Loucy (cell line): ENCODE results near the gene MYL7.
A peak's percentile ranks its signal among the peaks of the same experiment; 100 is the strongest.

Experiments
- H2AFZ ChIP-seq: fragments of 200-600 bp; sonication (generic); 2 replicates; pipeline ENCODE4 v1.6.0; 2016; ENCODE audit warnings: antibody characterized with exemption, mild to moderate bottlenecking, low read length, moderate library complexity
- H3F3A ChIP-seq: fragments of 200-600 bp; 2 replicates; pipeline ENCODE4 v1.6.0; 2016; ENCODE audit warnings: antibody characterized with exemption, low read depth, mild to moderate bottlenecking
- H3K27me3 ChIP-seq: fragments of 200-600 bp; sonication (generic); 2 replicates; pipeline ENCODE4 v1.6.1; 2014; ENCODE audit warnings: low read length, mild to moderate bottlenecking; ENCODE audit not compliant: insufficient read depth, poor library complexity, severe bottlenecking
- H3K36me3 ChIP-seq: fragments of 200-600 bp; sonication (generic); 2 replicates; pipeline ENCODE4 v1.6.1; 2016; ENCODE audit warnings: low read length; ENCODE audit not compliant: insufficient read depth
- H3K4me1 ChIP-seq: fragments of 200-600 bp; sonication (generic); 2 replicates; pipeline ENCODE4 v1.5.1; 2014; ENCODE audit warnings: low read length, mild to moderate bottlenecking; ENCODE audit not compliant: insufficient read depth, poor library complexity, severe bottlenecking
- H3K4me2 ChIP-seq: fragments of 200-600 bp; sonication (generic); 2 replicates; pipeline ENCODE4 v1.6.0; 2014; ENCODE audit warnings: antibody characterized with exemption, low read length, low read depth, mild to moderate bottlenecking; ENCODE audit not compliant: poor library complexity, severe bottlenecking
- H3K4me3 ChIP-seq: fragments of 200-600 bp; sonication (generic); 2 replicates; pipeline ENCODE4 v1.5.1; 2014; ENCODE audit warnings: low read length, mild to moderate bottlenecking, mixed read lengths; ENCODE audit not compliant: poor library complexity, severe bottlenecking
- H3K79me2 ChIP-seq: fragments of 200-600 bp; sonication (generic); 2 replicates; pipeline ENCODE4 v1.6.1; 2014; ENCODE audit warnings: low read length; ENCODE audit not compliant: insufficient read depth
- H3K9ac ChIP-seq: fragments of 200-600 bp; sonication (generic); 2 replicates; pipeline ENCODE4 v1.6.0; 2014; ENCODE audit warnings: mild to moderate bottlenecking, low read depth, low read length, moderate library complexity; ENCODE audit not compliant: poor library complexity, severe bottlenecking
- H3K9me2 ChIP-seq: fragments of 200-600 bp; sonication (generic); replicated peaks from 2 replicates; pipeline ENCODE4 v1.6.1; 2016; ENCODE audit warnings: low read depth, low read length, mixed read lengths
- H3K9me3 ChIP-seq: fragments of 200-600 bp; sonication (generic); 2 replicates; pipeline ENCODE4 v1.6.1; 2014; ENCODE audit warnings: mild to moderate bottlenecking, antibody characterized with exemption, low read length, low read depth; ENCODE audit not compliant: insufficient read depth
- H4K20me1 ChIP-seq: fragments of 200-600 bp; sonication (generic); 2 replicates; pipeline ENCODE4 v1.6.0; 2014; ENCODE audit warnings: antibody characterized with exemption, low read length, mild to moderate bottlenecking; ENCODE audit not compliant: insufficient read depth, poor library complexity, severe bottlenecking
- EZH2phosphoT487 ChIP-seq: fragments of 200-600 bp; IDR thresholded peaks from 2 replicates; pipeline ENCODE4 v1.6.1; 2018; ENCODE audit warnings: antibody characterized with exemption, mild to moderate bottlenecking, moderate library complexity, borderline replicate concordance
- TF ChIP-seq, protein P1 (sequence below): fragments of 200-600 bp; sonication (generic); conservative IDR thresholded peaks from 2 replicates; pipeline ENCODE4 v1.5.1; 2014; ENCODE audit warnings: mild to moderate bottlenecking, antibody characterized with exemption, low read length

Gene MYL7

GRCh38 chr7:44120395-44120794 lies 20.7 kb downstream of the MYL7 start:
- TF ChIP-seq, protein P1, sequence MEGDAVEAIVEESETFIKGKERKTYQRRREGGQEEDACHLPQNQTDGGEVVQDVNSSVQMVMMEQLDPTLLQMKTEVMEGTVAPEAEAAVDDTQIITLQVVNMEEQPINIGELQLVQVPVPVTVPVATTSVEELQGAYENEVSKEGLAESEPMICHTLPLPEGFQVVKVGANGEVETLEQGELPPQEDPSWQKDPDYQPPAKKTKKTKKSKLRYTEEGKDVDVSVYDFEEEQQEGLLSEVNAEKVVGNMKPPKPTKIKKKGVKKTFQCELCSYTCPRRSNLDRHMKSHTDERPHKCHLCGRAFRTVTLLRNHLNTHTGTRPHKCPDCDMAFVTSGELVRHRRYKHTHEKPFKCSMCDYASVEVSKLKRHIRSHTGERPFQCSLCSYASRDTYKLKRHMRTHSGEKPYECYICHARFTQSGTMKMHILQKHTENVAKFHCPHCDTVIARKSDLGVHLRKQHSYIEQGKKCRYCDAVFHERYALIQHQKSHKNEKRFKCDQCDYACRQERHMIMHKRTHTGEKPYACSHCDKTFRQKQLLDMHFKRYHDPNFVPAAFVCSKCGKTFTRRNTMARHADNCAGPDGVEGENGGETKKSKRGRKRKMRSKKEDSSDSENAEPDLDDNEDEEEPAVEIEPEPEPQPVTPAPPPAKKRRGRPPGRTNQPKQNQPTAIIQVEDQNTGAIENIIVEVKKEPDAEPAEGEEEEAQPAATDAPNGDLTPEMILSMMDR: no peak
- TF ChIP-seq EZH2phosphoT487: no peak
- Histone ChIP-seq H3K79me2 (peaks cover 53% of the 10 kb centered on the region), H3K36me3 (peaks cover 9% of the 10 kb centered on the region; the same call in 1 of the 2 replicates), H4K20me1 (peaks cover 6% of the 10 kb centered on the region), H2AFZ (no peak overlapping the region), H3K4me1 (peaks cover 41% of the 10 kb centered on the region), H3K9me2 (no peaks in the 10 kb centered on the region), H3K27me3 (no peaks in the 10 kb centered on the region), H3K4me3 (peak overlapping the region; percentile 90), H3K4me2 (peak overlapping the region; percentile 99), H3K9ac (peak overlapping the region; percentile 74), H3K9me3 (no peaks in the 10 kb centered on the region), H3F3A (peaks cover 5% of the 10 kb centered on the region; the same call in 1 of the 2 replicates)

GRCh38 chr7:44119829-44120380 lies 21.2 kb downstream of the MYL7 start:
- Histone ChIP-seq H3F3A (0 out of 2 replicates have a peak, but pooled peaks cover under 1% of the 10 kb centered on the region), H3K27me3 (no peaks in the 10 kb centered on the region), H3K4me3 (peak overlapping the region; percentile 90), H3K9me3 (no peaks in the 10 kb centered on the region), H2AFZ (no peak overlapping the region), H3K9me2 (no peaks in the 10 kb centered on the region), H3K36me3 (peaks cover 14% of the 10 kb centered on the region; the same call in 1 of the 2 replicates), H3K9ac (peak overlapping the region; percentile 74), H3K4me2 (peak overlapping the region; percentile 99), H4K20me1 (peaks cover 6% of the 10 kb centered on the region), H3K79me2 (peaks cover 53% of the 10 kb centered on the region), H3K4me1 (peaks cover 41% of the 10 kb centered on the region)
- TF ChIP-seq, protein P1: no peak
- no peak for TF ChIP-seq EZH2phosphoT487

GRCh38 chr7:44117801-44118429 lies 23.2 kb downstream of the MYL7 start:
- H3F3A ChIP-seq: no peaks in the 10 kb centered on the region
- H3K9ac ChIP-seq: no peak overlapping the region
- H3K4me2 ChIP-seq: no peak overlapping the region
- H3K36me3 ChIP-seq: peaks cover 26% of the 10 kb centered on the region; the same call in 1 of the 2 replicates
- H3K4me1 ChIP-seq: peaks cover 41% of the 10 kb centered on the region
- H3K4me3 ChIP-seq: no peak overlapping the region
- H3K79me2 ChIP-seq: peaks cover 49% of the 10 kb centered on the region
- no peak overlapping the region for H2AFZ ChIP-seq
- H3K27me3 ChIP-seq: no peaks in the 10 kb centered on the region
- no peaks in the 10 kb centered on the region for H3K9me3 ChIP-seq
- TF ChIP-seq, protein P1: no peak
- no peak for TF ChIP-seq EZH2phosphoT487
- H3K9me2 ChIP-seq: no peaks in the 10 kb centered on the region
- peaks cover 6% of the 10 kb centered on the region for H4K20me1 ChIP-seq
